ENCODE measurements around the gene USP47. TPM values are rescaled to one million over a fixed set of nuclear protein-coding genes. Genes with fewer than 3 reads are reported as not detected.

The USP47 gene
- total and polyA plus RNA-seq, 7 donors: 31.3 to 132 (median 78.9) TPM

- intact Hi-C loops (cut with DNase I): no loop called here
- no peaks in the 10 kb centered on the region for H3K36me3 ChIP-seq (ENCODE audit: insufficient read depth in 1 of 2, low read depth in 1 of 2)
- no peaks in the 10 kb centered on the region for H3K27me3 ChIP-seq (ENCODE audit: insufficient read depth in 3 of 3, low read length in 2 of 3)
- no peak overlapping the region for H3K4me3 ChIP-seq
- ATAC-seq (no peak), DNase-seq (peak in 1 of 2 donors; percentile 51)
- peaks cover 18% of the 10 kb centered on the region for H3K4me1 ChIP-seq
- no peak overlapping the region for H3K27ac ChIP-seq
- no peak for TF ChIP-seq CTCF (IDR thresholded peaks at IDR 0.05)
- H3K9me3 ChIP-seq: no peaks in the 10 kb centered on the region
- WGBS, 3 donors: 72 to 88% (median 72%) methylated on average over 11 of the region's 11 CpGs
Measured at GRCh38 chr11:11968511-11969280, 126.9 kb downstream of the USP47 start.

GRCh38 chr11:11969380-11970215, 127.8 kb downstream of the USP47 start:
- ATAC-seq: no peak
- peak in 1 of 2 donors; percentile 53 for DNase-seq
- intact Hi-C loops (cut with DNase I): no loop called here
- Histone ChIP-seq H3K9me3 (no peaks in the 10 kb centered on the region), H3K27ac (no peak overlapping the region), H3K27me3 (ENCODE audit: insufficient read depth in 3 of 3, low read length in 2 of 3) (no peaks in the 10 kb centered on the region), H3K4me3 (no peak overlapping the region), H3K4me1 (peaks cover 19% of the 10 kb centered on the region), H3K36me3 (ENCODE audit: insufficient read depth in 1 of 2, low read depth in 1 of 2) (no peaks in the 10 kb centered on the region)
- TF ChIP-seq CTCF (IDR thresholded peaks at IDR 0.05): no peak
- 82 to 87% (median 86%) methylated on average over 19 of the region's 19 CpGs for WGBS, 3 donors

- DNase-seq (peak in 1 of 2 donors; percentile 33), ATAC-seq (no peak)
- H3K4me3 ChIP-seq: no peak overlapping the region
- 71 to 99% (median 94%) methylated on average over 2 of the region's 2 CpGs for WGBS, 3 donors
- H3K27me3 ChIP-seq (ENCODE audit: insufficient read depth in 3 of 3, low read length in 2 of 3): no peaks in the 10 kb centered on the region
- intact Hi-C loops (cut with DNase I): no loop called here
- H3K4me1 ChIP-seq: peaks cover 19% of the 10 kb centered on the region
- TF ChIP-seq CTCF (IDR thresholded peaks at IDR 0.05): no peak
- no peak overlapping the region for H3K27ac ChIP-seq
- H3K9me3 ChIP-seq: no peaks in the 10 kb centered on the region
- no peaks in the 10 kb centered on the region for H3K36me3 ChIP-seq (ENCODE audit: insufficient read depth in 1 of 2, low read depth in 1 of 2)
Measured at GRCh38 chr11:11970556-11970955, 128.8 kb downstream of the USP47 start.

- Histone ChIP-seq H3K27ac (no peak overlapping the region), H3K4me3 (no peak overlapping the region), H3K4me1 (peaks cover 25% of the 10 kb centered on the region), H3K27me3 (ENCODE audit: insufficient read depth in 3 of 3, low read length in 2 of 3) (no peaks in the 10 kb centered on the region), H3K36me3 (ENCODE audit: insufficient read depth in 1 of 2, low read depth in 1 of 2) (no peaks in the 10 kb centered on the region), H3K9me3 (no peaks in the 10 kb centered on the region)
- WGBS, 3 donors: 86 to 94% (median 89%) methylated on average over 5 of the region's 5 CpGs
- no peak for ATAC-seq
- no peak for DNase-seq
- intact Hi-C loops (cut with DNase I): no loop called here
- no peak for TF ChIP-seq CTCF (IDR thresholded peaks at IDR 0.05)
Measured at GRCh38 chr11:11971906-11972547, 130.3 kb downstream of the USP47 start.

Data from psoas muscle (tissue), 8 donors.